Ectodermal cell (in vitro differentiated cells): Measurements from ENCODE around the gene CHAMP1.
A peak's percentile ranks its signal among the peaks of the same experiment; 100 is the strongest.

Source experiments
- H3K27ac ChIP-seq: 2 replicates; pipeline ENCODE4 v1.7.0; 2013; ENCODE audit warnings: mild to moderate bottlenecking, low read depth, low read length; ENCODE audit not compliant: insufficient read depth, poor library complexity, severe bottlenecking
- H3K27me3 ChIP-seq: 2 replicates; pipeline ENCODE4 v1.7.0; 2013; ENCODE audit warnings: mild to moderate bottlenecking, low read length; ENCODE audit not compliant: insufficient read depth, control insufficient read depth, poor library complexity, severe bottlenecking
- H3K36me3 ChIP-seq: one replicate; pipeline ENCODE4 v1.7.0; 2013; ENCODE audit warnings: low read length; ENCODE audit not compliant: control insufficient read depth, insufficient read depth
- H3K4me1 ChIP-seq: one replicate; pipeline ENCODE4 v1.7.0; 2013; ENCODE audit warnings: low read length; ENCODE audit not compliant: control insufficient read depth, insufficient read depth
- H3K4me3 ChIP-seq: 2 replicates; pipeline ENCODE4 v1.7.0; 2013; ENCODE audit warnings: low read depth, low read length, control low read depth; ENCODE audit not compliant: insufficient read depth
- H3K9me3 ChIP-seq: 2 replicates; pipeline ENCODE4 v1.7.0; 2013; ENCODE audit warnings: mild to moderate bottlenecking, low read length, moderate library complexity; ENCODE audit not compliant: control insufficient read depth
- WGBS, 2 experiments: methylation state at CpG; one replicate each; pipeline ENCODE4 v1.1.7; 2013; ENCODE audit warnings: missing lambda C conversion rate in 2 of 2; 5-methylcytosine and 5-hydroxymethylcytosine counted together

Gene CHAMP1

GRCh38 chr13:114315074-114315785 is 927 bp downstream of the CHAMP1 start:
- Histone ChIP-seq H3K9me3 (no peaks in the 10 kb centered on the region), H3K27me3 (no peaks in the 10 kb centered on the region), H3K36me3 (no peaks in the 10 kb centered on the region), H3K27ac (peak overlapping the region; percentile 89), H3K4me3 (peak overlapping the region; percentile 77), H3K4me1 (no peaks in the 10 kb centered on the region)
- 50 to 66% methylated on average over 5 to 7 of the region's 7 CpGs for WGBS, 2 experiments

DNA sequence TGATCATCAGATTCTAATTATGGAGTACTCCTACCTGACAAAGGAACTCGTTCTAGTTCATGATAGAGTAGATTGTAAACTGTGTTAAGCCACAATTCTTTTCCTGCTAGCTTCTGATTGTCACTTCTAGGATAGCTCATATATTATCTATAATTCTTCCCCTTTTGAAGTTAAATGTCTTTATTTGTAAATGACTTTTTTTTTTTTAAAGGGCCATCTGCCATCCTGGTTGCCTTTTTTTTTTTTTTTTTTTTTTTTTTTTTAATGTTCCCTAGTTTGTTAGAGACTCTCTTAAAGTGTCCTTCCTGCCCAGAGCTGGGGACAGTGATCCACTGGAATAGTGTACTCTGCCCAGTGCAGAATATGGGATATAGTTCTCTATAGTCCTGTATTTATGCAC is 4.3 kb downstream of the CHAMP1 start:
- Histone ChIP-seq H3K9me3 (no peaks in the 10 kb centered on the region), H3K36me3 (peaks cover 29% of the 10 kb centered on the region), H3K4me3 (no peak overlapping the region), H3K27me3 (no peaks in the 10 kb centered on the region), H3K4me1 (no peaks in the 10 kb centered on the region), H3K27ac (no peak overlapping the region)
- 70 to 100% methylated on average over 1 of the region's 1 CpG for WGBS, 2 experiments

DNA sequence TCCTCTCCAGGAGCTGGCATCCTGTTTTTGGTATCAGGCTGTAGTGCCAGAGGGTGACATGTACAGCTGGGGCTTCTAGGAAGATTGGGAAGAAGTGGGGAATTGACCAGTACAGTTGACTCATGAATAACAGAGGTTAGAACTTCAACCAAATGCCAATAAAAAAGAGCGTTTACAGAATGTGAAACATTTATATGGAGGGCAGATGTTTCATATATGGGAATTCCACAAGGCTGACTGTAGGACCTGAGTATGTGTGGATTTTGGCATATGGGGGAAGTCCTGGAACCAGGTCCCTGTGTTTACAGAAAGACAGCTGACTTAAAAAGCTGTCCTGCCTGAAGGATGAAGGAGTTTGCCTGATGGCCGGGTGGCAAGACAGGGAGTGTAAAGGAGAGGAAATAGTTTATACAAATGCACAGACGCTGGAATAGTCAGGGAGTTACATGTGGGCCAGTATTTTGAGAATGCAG is 5.2 kb downstream of the CHAMP1 start:
- Histone ChIP-seq H3K4me1 (no peaks in the 10 kb centered on the region), H3K27me3 (no peaks in the 10 kb centered on the region), H3K36me3 (peaks cover 37% of the 10 kb centered on the region), H3K4me3 (no peak overlapping the region), H3K9me3 (no peaks in the 10 kb centered on the region), H3K27ac (no peak overlapping the region)
- 95 to 96% methylated on average over 3 of the region's 3 CpGs for WGBS, 2 experiments

DNA sequence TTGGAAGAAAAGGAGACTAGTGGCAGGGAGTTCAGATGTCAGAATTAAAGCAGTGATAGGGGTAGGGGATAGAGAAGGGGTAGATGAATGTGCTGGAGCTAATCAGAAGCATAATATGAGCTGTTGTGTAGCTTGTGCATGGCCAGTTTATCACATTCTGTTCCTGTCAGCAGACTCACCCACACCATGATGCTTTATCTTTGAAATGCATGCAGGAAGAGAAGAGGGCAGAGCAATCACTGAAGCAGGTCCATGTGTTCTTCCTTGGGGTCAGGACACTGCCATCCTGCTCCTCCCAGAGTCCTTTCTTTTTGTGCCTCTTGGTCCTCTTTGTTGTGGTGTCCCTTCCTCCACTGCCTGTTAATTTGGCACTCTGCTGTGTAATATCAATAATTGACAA is 5.8 kb downstream of the CHAMP1 start:
- peaks cover 43% of the 10 kb centered on the region for H3K36me3 ChIP-seq
- H3K27me3 ChIP-seq, result no peaks in the 10 kb centered on the region
- no peak overlapping the region for H3K27ac ChIP-seq

DNA sequence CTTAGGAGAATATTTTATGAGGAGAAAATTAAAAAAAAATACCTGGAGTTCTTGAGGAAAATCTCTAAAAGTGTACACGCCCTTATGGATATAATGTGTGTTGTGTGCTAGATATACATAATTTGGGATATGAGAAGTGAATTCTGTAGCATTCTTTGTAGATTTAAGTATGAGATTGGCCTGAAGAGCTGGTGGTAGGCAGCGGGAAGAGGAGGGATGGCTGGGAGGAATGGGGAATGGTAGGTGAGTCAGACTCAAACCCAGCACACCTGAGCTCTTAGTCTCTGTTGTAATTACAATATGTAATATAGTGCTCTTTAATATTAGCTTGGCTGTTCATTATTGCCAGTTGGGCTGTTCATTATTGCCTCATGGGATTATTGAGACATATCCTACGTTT is 7.0 kb downstream of the CHAMP1 start:
- Histone ChIP-seq H3K27me3 (no peaks in the 10 kb centered on the region), H3K9me3 (no peaks in the 10 kb centered on the region), H3K4me1 (no peaks in the 10 kb centered on the region), H3K36me3 (peaks cover 50% of the 10 kb centered on the region), H3K4me3 (no peak overlapping the region), H3K27ac (no peak overlapping the region)
- 97% methylated on average over 3 of the region's 3 CpGs for WGBS, 2 experiments

More for the DNA sequence above, 5.8 kb downstream of the CHAMP1 start:
- Histone ChIP-seq H3K9me3 (no peaks in the 10 kb centered on the region), H3K4me3 (no peak overlapping the region), H3K4me1 (no peaks in the 10 kb centered on the region)

GRCh38 chr13:114323349-114323748 is 9.0 kb downstream of the CHAMP1 start:
- no peak overlapping the region for H3K4me3 ChIP-seq
- WGBS, 2 experiments, result 100% methylated on average over 1 to 2 of the region's 2 CpGs
- no peaks in the 10 kb centered on the region for H3K4me1 ChIP-seq
- no peaks in the 10 kb centered on the region for H3K9me3 ChIP-seq
- H3K27ac ChIP-seq, result no peak overlapping the region
- peaks cover 50% of the 10 kb centered on the region for H3K36me3 ChIP-seq
- H3K27me3 ChIP-seq, result no peaks in the 10 kb centered on the region

GRCh38 chr13:114324334-114324733 is 10.0 kb downstream of the CHAMP1 start:
- WGBS, 2 experiments, result 98% methylated on average over 4 of the region's 4 CpGs
- no peak overlapping the region for H3K27ac ChIP-seq
- no peaks in the 10 kb centered on the region for H3K4me1 ChIP-seq
- no peaks in the 10 kb centered on the region for H3K9me3 ChIP-seq
- H3K4me3 ChIP-seq, result no peak overlapping the region
- H3K36me3 ChIP-seq, result peaks cover 50% of the 10 kb centered on the region
- H3K27me3 ChIP-seq, result no peaks in the 10 kb centered on the region

- 95 to 98% methylated on average over 3 of the region's 3 CpGs for WGBS, 2 experiments
- Histone ChIP-seq H3K36me3 (peaks cover 49% of the 10 kb centered on the region), H3K4me1 (no peaks in the 10 kb centered on the region)
Measured at GRCh38 chr13:114325729-114326128, 11.4 kb downstream of the CHAMP1 start.

GRCh38 chr13:114328034-114328433 is 13.7 kb downstream of the CHAMP1 start:
- Histone ChIP-seq H3K36me3 (peaks cover 27% of the 10 kb centered on the region), H3K27me3 (no peaks in the 10 kb centered on the region), H3K4me1 (no peaks in the 10 kb centered on the region), H3K27ac (no peak overlapping the region), H3K9me3 (no peaks in the 10 kb centered on the region), H3K4me3 (no peak overlapping the region)
- 86 to 89% methylated on average over 6 of the region's 6 CpGs for WGBS, 2 experiments

More at GRCh38 chr13:114325729-114326128, 11.4 kb downstream of the CHAMP1 start:
- Histone ChIP-seq H3K27ac (no peak overlapping the region), H3K9me3 (no peaks in the 10 kb centered on the region), H3K27me3 (no peaks in the 10 kb centered on the region), H3K4me3 (no peak overlapping the region)

DNA sequence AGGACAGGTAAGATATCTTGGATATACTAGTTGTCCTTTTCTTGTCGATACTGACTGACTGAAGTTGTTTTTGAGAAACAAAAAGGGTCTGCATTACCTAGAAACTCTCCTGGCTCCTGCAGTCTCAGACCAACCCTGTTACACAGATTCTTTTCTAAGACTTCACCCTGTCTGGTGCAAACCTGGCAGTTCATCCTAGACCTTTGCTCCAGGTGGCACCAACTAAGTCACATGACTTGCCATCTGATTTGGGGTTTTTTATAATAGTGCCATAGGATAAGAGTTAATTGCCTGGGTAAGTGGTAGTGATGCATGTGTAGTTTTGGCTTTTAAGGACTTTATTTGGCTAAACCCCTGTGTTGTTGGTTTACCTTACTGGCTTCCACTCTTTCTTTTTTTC is 14.3 kb downstream of the CHAMP1 start:
- H3K27ac ChIP-seq, result no peak overlapping the region
- WGBS, 2 experiments, result 97 to 100% methylated on average over 1 of the region's 1 CpG
- H3K9me3 ChIP-seq, result no peaks in the 10 kb centered on the region
- no peaks in the 10 kb centered on the region for H3K4me1 ChIP-seq
- no peaks in the 10 kb centered on the region for H3K27me3 ChIP-seq
- H3K36me3 ChIP-seq, result peaks cover 21% of the 10 kb centered on the region
- no peak overlapping the region for H3K4me3 ChIP-seq
